ENCODE measurements around the gene SRGAP3.

SRGAP3 gene

GRCh38 chr3:8981700-8982099 is 267.7 kb downstream of the SRGAP3 start:
- TF ChIP-seq ZFX (IDR thresholded peaks at IDR 0.05), result no peak
- no peak for TF ChIP-seq CTCF (conservative IDR thresholded peaks at IDR 0.05)
- H3K27ac ChIP-seq, result no peak overlapping the region

- TF ChIP-seq CTCF (conservative IDR thresholded peaks at IDR 0.05), result no peak
- no peak for TF ChIP-seq ZFX (IDR thresholded peaks at IDR 0.05)
- no peak overlapping the region for H3K27ac ChIP-seq
These were observed 268.1 kb downstream of the SRGAP3 start for GRCh38 chr3:8981296-8981695.

- H3K27ac ChIP-seq, result no peak overlapping the region
- no peak for TF ChIP-seq CTCF (conservative IDR thresholded peaks at IDR 0.05)
- TF ChIP-seq ZFX (IDR thresholded peaks at IDR 0.05), result no peak
These were observed 268.6 kb downstream of the SRGAP3 start for GRCh38 chr3:8980756-8981257.

GRCh38 chr3:8979262-8979661 is 270.2 kb downstream of the SRGAP3 start:
- no peak overlapping the region for H3K27ac ChIP-seq
- TF ChIP-seq CTCF (conservative IDR thresholded peaks at IDR 0.05), result no peak
- no peak for TF ChIP-seq ZFX (IDR thresholded peaks at IDR 0.05)

- TF ChIP-seq ZFX (IDR thresholded peaks at IDR 0.05) (no peak), CTCF (conservative IDR thresholded peaks at IDR 0.05) (no peak)
- H3K27ac ChIP-seq, result no peak overlapping the region
These were observed 270.9 kb downstream of the SRGAP3 start for GRCh38 chr3:8978551-8978950.

GRCh38 chr3:8976540-8977182 is 272.8 kb downstream of the SRGAP3 start:
- no peak for TF ChIP-seq CTCF (conservative IDR thresholded peaks at IDR 0.05)
- H3K27ac ChIP-seq, result no peak overlapping the region

GRCh38 chr3:8975081-8976020 is 274.1 kb downstream of the SRGAP3 start:
- no peak overlapping the region for H3K27ac ChIP-seq
- TF ChIP-seq CTCF (conservative IDR thresholded peaks at IDR 0.05), result no peak
- TF ChIP-seq ZFX (IDR thresholded peaks at IDR 0.05), result no peak

All from C4-2B (cell line).